CD4-positive, alpha-beta T cell treated with Interleukin-10 for 1 hour (primary cell): ENCODE measurements around the gene KANSL1.

Experiments
- DNase-seq: peaks from one replicate; pipeline ENCODE4 v3.0.0-alpha.2; 2020

KANSL1 gene

DNA sequence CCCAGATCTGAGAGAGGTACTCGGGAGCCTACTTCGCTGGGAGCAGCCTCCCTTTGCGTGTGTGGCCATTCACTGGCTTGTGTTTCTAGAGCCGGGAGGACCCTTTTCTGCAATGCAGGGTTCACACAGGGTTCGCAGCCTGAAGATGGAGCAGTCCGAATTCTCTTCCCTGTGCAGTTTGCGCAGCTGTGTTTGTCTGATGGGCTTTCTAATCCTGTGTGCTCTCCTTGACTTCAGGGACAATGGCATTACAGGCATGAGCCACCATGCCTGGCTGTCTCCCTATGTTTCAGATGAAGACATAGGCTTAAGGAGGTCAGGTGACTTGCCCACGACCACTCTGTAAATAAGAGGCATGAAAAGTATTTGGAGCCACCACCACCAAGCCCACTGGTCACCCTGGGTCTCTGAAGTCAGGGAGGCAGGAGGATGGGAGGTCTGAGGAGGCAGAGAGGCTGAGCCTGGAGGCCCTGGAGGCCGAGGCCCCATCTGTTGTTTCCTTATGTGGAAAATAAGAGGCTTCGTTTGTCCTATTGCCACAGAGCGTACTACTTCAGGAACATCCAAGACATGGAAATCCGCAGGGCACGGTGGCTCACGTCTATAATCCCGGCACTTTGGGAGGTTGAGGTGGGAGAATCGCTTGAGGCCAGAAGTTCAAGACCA, 199.1 kb downstream of the KANSL1 start:
- no peak for DNase-seq

DNA sequence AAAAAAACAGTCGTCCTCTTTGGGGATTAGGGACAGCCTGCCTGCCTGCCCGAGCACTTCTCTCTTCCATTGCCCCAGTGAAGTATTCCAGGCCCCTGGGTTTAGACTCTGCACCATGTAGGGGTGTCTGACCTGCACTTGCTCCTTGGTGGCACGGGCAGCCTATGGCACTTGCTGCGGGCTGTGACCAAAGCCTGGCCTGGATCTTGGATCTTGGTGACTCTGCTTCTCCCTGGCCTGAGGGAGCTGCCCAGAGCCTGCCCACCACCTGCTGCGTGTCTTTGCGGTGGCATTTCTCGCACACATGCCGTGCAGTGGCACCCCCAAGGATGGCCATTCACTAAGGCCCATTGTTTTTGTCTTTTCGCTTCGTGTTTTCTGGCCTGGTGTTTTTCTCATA, 200.3 kb downstream of the KANSL1 start:
- no peak for DNase-seq

DNA sequence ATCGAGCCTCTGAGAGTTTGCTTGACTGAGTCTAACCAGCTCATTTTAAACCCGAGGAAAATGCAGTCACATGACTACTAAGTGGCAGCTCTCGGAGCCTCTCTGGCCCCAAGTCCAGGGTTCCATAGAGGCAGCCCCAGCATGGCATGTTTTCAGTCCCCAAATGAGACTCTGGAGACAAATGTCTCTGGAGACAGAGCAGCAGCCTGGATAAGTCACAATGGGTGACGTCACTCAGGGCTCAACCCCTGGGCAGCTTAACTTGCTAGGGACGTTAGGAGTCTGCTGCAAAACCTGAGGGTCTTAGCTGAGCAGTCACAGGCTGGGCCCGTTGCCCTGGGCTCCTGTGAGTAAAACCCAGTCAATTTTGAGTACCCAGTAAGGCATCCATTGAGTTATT, 201.1 kb downstream of the KANSL1 start:
- no peak for DNase-seq

DNA sequence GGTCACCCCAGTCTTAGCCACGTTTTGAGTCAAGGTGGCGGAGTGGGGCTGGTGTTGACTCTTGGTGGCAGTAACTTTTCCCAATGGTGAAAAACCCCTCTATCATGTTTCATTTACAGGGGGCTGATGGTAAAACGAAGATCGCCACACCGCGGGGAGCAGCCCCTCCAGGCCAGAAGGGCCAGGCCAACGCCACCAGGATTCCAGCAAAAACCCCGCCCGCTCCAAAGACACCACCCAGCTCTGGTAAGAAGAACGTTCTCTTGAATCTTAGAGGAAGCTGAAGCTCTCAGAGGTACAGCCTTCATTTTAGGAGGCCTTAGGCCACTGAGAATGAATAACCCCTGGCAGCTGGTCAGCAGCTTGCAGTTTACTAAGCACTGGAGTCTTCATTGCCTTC, 201.9 kb downstream of the KANSL1 start:
- DNase-seq = no peak

DNA sequence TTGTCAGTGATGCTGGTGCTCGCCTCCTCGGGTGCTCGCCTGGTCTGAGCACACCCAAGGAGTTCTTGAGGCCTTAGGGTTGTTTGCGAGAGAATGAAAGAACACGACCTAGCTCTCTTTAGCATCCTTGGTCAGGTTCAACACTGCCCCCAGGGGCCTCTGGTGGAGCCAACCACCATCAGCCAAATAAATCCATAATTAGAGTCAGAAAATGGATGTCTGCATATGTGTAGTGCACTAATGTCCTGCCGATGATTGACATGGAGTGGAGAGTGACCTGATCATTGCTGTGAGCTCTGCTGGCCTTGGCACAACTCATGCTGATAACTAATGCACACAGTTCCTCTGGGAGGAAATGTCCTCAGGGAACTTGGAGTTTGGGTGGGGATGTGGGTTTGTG, 202.3 kb downstream of the KANSL1 start:
- no peak for DNase-seq

- no peak for DNase-seq
Measured at GRCh38 chr17:45989759-45990158, 203.5 kb downstream of the KANSL1 start.

DNA sequence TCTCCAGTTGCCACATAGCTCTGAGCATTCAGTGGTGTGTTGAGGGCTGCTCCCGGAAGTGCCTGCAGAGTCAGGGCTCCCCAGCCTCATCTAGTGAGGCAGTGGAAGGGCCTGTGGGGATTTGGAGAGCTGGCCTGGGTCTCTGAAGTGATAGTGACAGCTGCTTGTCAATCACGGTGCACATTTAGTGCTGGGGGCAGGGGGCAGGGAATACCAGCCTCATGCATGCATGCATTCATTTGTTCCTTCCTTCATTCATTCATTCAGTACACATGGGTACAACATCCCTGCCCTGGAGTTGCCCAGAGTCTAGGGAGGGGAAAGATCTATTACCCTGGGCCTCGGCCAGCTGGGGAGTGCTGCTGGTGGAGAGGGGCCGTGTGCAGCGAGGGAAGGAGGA, 205.5 kb downstream of the KANSL1 start:
- DNase-seq = no peak

GRCh38 chr17:45986056-45986455, 207.2 kb downstream of the KANSL1 start:
- DNase-seq = no peak

GRCh38 chr17:45985447-45985846, 207.8 kb downstream of the KANSL1 start:
- DNase-seq = no peak

DNA sequence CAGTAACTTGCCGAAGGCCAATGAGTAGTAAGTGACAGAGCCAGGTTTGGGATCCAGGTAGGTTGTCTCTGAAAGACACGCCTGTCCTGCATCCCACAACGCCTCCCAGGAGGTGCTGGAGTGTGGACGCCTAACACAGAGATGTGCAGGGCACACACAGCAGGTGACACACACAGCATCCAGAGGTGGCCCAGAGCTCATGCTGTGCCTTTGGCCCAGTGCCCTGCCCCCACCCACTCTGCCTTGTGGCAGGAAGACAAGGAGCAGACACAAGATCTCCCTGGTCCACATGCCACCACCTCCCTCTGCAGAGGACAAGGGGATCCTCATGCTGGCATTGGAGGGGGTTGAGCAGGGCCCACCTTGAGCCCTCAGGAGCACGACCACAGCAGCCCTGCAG, 208.9 kb downstream of the KANSL1 start:
- no peak for DNase-seq

- no peak for DNase-seq
Measured at GRCh38 chr17:45983614-45984310, 209.5 kb downstream of the KANSL1 start.

DNA sequence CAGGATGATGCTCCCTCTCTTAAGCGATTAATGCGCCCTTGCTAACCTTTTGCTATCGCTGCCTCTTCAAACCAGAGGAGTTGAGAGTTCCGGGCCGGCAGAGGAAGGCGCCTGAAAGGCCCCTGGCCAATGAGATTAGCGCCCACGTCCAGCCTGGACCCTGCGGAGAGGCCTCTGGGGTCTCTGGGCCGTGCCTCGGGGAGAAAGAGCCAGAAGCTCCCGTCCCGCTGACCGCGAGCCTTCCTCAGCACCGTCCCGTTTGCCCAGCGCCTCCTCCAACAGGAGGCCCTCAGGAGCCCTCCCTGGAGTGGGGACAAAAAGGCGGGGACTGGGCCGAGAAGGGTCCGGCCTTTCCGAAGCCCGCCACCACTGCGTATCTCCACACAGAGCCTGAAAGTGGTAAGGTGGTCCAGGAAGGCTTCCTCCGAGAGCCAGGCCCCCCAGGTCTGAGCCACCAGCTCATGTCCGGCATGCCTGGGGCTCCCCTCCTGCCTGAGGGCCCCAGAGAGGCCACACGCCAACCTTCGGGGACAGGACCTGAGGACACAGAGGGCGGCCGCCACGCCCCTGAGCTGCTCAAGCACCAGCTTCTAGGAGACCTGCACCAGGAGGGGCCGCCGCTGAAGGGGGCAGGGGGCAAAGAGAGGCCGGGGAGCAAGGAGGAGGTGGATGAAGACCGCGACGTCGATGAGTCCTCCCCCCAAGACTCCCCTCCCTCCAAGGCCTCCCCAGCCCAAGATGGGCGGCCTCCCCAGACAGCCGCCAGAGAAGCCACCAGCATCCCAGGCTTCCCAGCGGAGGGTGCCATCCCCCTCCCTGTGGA, 210.2 kb downstream of the KANSL1 start:
- no peak for DNase-seq

DNA sequence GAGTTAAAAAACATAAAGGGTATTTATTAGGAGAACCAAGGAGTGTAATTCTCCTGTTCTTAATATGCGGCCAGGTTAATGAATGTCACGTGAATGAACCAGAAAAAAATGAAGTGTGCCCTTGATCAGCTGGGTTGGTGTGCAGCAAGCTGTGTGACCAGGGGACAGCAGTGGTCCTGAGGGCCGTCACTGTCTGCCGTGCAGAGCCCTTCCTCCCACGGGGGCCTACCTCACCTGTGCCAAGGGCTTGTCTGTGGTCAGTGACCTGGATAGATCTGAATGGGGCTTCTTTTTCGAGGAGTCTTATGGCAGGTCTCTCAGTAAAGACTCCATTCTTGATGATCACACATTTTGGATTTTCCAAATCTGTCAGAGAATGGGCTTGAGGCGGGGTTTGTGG, 211.9 kb downstream of the KANSL1 start:
- DNase-seq = no peak

- DNase-seq = no peak
Measured at GRCh38 chr17:45980855-45981254, 212.4 kb downstream of the KANSL1 start.
